SK-N-SH treated with all-trans-retinoic acid at 6 μM for 48 hours (cell line): Measurements from ENCODE around the gene SFXN5.

Source experiments
- ATAC-seq: fragments of 200-7000 bp; cut with Tn5 transposase; 3 replicates; pipeline ENCODE4 v1.9.1; 2020; ENCODE audit warnings: mild to moderate bottlenecking, moderate library complexity
- ARNTL ChIP-seq: fragments of 450-650 bp; formaldehyde crosslinking; IDR thresholded peaks from 2 replicates; pipeline ENCODE4 v1.5.0; 2020; ENCODE audit warnings: low read depth, mild to moderate bottlenecking, moderate library complexity, borderline replicate concordance
- BACH2 ChIP-seq: fragments of 250-450 bp; sonication (Bioruptor Pico); IDR thresholded peaks from 2 replicates; pipeline ENCODE4 v1.9.0; 2021; ENCODE audit warnings: mild to moderate bottlenecking, borderline replicate concordance
- CREB5 ChIP-seq: fragments of 250-450 bp; sonication (Bioruptor Pico); IDR thresholded peaks from 2 replicates; pipeline ENCODE4 v1.5.1; 2020; ENCODE audit warnings: low read depth, mild to moderate bottlenecking, moderate library complexity
- ESRRG ChIP-seq: fragments of 250-450 bp; sonication (Bioruptor Pico); IDR thresholded peaks from 2 replicates; pipeline ENCODE4 v1.6.1; 2021; ENCODE audit warnings: mild to moderate bottlenecking
- GLIS3 ChIP-seq: fragments of 250-450 bp; sonication (Bioruptor Pico); IDR thresholded peaks from 2 replicates; pipeline ENCODE4 v1.5.0; 2020; ENCODE audit warnings: mild to moderate bottlenecking, moderate library complexity
- ISL1 ChIP-seq: fragments of 250-450 bp; sonication (Bioruptor Pico); IDR thresholded peaks from 2 replicates; pipeline ENCODE4 v2.1.2; 2022; ENCODE audit warnings: mild to moderate bottlenecking, moderate library complexity
- OSR1 ChIP-seq: fragments of 250-450 bp; sonication (Bioruptor Pico); IDR thresholded peaks from 2 replicates; pipeline ENCODE4 v1.8.0; 2022; ENCODE audit warnings: moderate library complexity, mild to moderate bottlenecking, inconsistent platforms
- PATZ1 ChIP-seq: fragments of 250-450 bp; sonication (Bioruptor Pico); IDR thresholded peaks from 2 replicates; pipeline ENCODE4 v1.8.0; 2020; ENCODE audit warnings: mild to moderate bottlenecking, moderate library complexity, borderline replicate concordance
- PPARA ChIP-seq: fragments of 250-450 bp; sonication (Bioruptor Pico); IDR thresholded peaks from 2 replicates; pipeline ENCODE4 v1.5.0; 2020; ENCODE audit warnings: mild to moderate bottlenecking, borderline replicate concordance
- RARB ChIP-seq: fragments of 250-450 bp; sonication (Bioruptor Pico); IDR thresholded peaks from 2 replicates; pipeline ENCODE4 v1.8.0; 2021; ENCODE audit warnings: mild to moderate bottlenecking, moderate library complexity
- SNAI2 ChIP-seq: fragments of 250-450 bp; sonication (Bioruptor Pico); IDR thresholded peaks from 2 replicates; pipeline ENCODE4 v1.5.0; 2020; ENCODE audit warnings: mild to moderate bottlenecking, moderate library complexity
- TCF4 ChIP-seq: fragments of 250-450 bp; sonication (Bioruptor Pico); IDR thresholded peaks from 2 replicates; pipeline ENCODE4 v1.8.0; 2021; ENCODE audit warnings: mild to moderate bottlenecking, moderate library complexity, borderline replicate concordance
- TOX ChIP-seq: fragments of 250-450 bp; sonication (Bioruptor Pico); IDR thresholded peaks from 2 replicates; pipeline ENCODE4 v1.8.0; 2021; ENCODE audit warnings: mild to moderate bottlenecking, moderate library complexity, borderline replicate concordance
- ZC3H10 ChIP-seq: fragments of 250-450 bp; sonication (Bioruptor Pico); IDR thresholded peaks from 2 replicates; pipeline ENCODE4 v1.5.1; 2021; ENCODE audit warnings: mild to moderate bottlenecking, moderate library complexity
- ZFP3 ChIP-seq: fragments of 250-450 bp; sonication (Bioruptor Pico); IDR thresholded peaks from 2 replicates; pipeline ENCODE4 v1.5.0; 2020; ENCODE audit warnings: mild to moderate bottlenecking, moderate library complexity
- ZFP30 ChIP-seq: fragments of 450-650 bp; formaldehyde crosslinking; IDR thresholded peaks from 2 replicates; pipeline ENCODE4 v1.5.0; 2022; ENCODE audit warnings: mild to moderate bottlenecking, moderate library complexity
- ZNF70 ChIP-seq: fragments of 450-650 bp; formaldehyde crosslinking; IDR thresholded peaks from 2 replicates; pipeline ENCODE4 v1.5.0; 2020; ENCODE audit warnings: mild to moderate bottlenecking, moderate library complexity
- ZNF8 ChIP-seq: fragments of 450-650 bp; formaldehyde crosslinking; IDR thresholded peaks from 2 replicates; pipeline ENCODE4 v1.5.0; 2020; ENCODE audit warnings: mild to moderate bottlenecking, moderate library complexity
- TF ChIP-seq, protein P1 (sequence below): fragments of 250-450 bp; sonication (Bioruptor Pico); IDR thresholded peaks from 2 replicates; pipeline ENCODE4 v1.8.0; 2021; ENCODE audit warnings: low read depth, mild to moderate bottlenecking, moderate library complexity, borderline replicate concordance
- TF ChIP-seq, protein P2 (sequence below): fragments of 250-450 bp; sonication (Bioruptor Pico); IDR thresholded peaks from 2 replicates; pipeline ENCODE4 v1.5.0; 2020; ENCODE audit warnings: mild to moderate bottlenecking, moderate library complexity
- TF ChIP-seq, protein P3 (sequence below): fragments of 250-450 bp; sonication (Bioruptor Pico); IDR thresholded peaks from 2 replicates; pipeline ENCODE4 v1.5.1; 2021; ENCODE audit warnings: mild to moderate bottlenecking, moderate library complexity

The SFXN5 gene

DNA sequence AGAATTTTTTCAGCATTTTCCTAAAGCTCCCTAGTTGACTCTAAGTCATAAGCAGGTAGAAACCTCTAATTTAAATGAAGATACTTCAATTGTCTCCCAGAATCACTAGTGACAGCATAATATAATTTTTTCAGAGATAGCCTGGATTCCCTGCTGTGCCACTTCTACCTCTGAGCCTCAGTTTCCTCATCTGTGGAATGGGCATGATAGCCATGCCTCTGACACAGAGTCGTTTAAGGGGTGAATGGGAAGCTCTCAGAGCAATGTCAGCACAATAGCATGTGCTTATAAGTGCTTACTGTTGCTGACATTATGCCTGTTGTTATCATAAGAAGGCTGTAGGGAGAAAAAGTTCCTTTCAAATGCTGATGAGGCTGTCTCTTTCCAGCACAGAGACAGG is 48.0 kb downstream of the SFXN5 start:
- ATAC-seq, result no peak
- TF ChIP-seq GLIS3 (CRISPR knock-in tag), result no peak
- no peak for TF ChIP-seq ZC3H10 (CRISPR knock-in tag)
- no peak for TF ChIP-seq ISL1
- TF ChIP-seq TOX (CRISPR knock-in tag), result no peak
- TF ChIP-seq PATZ1 (CRISPR knock-in tag), result no peak
- TF ChIP-seq CREB5 (CRISPR knock-in tag), result no peak
- no peak for TF ChIP-seq ESRRG (CRISPR knock-in tag)
- TF ChIP-seq, protein P1, sequence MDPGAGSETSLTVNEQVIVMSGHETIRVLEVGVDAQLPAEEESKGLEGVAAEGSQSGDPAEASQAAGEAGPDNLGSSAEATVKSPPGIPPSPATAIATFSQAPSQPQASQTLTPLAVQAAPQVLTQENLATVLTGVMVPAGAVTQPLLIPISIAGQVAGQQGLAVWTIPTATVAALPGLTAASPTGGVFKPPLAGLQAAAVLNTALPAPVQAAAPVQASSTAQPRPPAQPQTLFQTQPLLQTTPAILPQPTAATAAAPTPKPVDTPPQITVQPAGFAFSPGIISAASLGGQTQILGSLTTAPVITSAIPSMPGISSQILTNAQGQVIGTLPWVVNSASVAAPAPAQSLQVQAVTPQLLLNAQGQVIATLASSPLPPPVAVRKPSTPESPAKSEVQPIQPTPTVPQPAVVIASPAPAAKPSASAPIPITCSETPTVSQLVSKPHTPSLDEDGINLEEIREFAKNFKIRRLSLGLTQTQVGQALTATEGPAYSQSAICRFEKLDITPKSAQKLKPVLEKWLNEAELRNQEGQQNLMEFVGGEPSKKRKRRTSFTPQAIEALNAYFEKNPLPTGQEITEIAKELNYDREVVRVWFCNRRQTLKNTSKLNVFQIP, result no peak
- TF ChIP-seq, protein P2, sequence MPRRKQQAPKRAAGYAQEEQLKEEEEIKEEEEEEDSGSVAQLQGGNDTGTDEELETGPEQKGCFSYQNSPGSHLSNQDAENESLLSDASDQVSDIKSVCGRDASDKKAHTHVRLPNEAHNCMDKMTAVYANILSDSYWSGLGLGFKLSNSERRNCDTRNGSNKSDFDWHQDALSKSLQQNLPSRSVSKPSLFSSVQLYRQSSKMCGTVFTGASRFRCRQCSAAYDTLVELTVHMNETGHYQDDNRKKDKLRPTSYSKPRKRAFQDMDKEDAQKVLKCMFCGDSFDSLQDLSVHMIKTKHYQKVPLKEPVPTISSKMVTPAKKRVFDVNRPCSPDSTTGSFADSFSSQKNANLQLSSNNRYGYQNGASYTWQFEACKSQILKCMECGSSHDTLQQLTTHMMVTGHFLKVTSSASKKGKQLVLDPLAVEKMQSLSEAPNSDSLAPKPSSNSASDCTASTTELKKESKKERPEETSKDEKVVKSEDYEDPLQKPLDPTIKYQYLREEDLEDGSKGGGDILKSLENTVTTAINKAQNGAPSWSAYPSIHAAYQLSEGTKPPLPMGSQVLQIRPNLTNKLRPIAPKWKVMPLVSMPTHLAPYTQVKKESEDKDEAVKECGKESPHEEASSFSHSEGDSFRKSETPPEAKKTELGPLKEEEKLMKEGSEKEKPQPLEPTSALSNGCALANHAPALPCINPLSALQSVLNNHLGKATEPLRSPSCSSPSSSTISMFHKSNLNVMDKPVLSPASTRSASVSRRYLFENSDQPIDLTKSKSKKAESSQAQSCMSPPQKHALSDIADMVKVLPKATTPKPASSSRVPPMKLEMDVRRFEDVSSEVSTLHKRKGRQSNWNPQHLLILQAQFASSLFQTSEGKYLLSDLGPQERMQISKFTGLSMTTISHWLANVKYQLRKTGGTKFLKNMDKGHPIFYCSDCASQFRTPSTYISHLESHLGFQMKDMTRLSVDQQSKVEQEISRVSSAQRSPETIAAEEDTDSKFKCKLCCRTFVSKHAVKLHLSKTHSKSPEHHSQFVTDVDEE (CRISPR knock-in tag), result no peak
- TF ChIP-seq ZFP3 (CRISPR knock-in tag), result no peak
- TF ChIP-seq ZNF70 (CRISPR knock-in tag), result no peak
- no peak for TF ChIP-seq PPARA (CRISPR knock-in tag)
- TF ChIP-seq ZNF8 (CRISPR knock-in tag), result no peak
- TF ChIP-seq ARNTL (CRISPR knock-in tag), result no peak
- no peak for TF ChIP-seq ZFP30
- no peak for TF ChIP-seq RARB (CRISPR knock-in tag)
- no peak for TF ChIP-seq SNAI2

GRCh38 chr2:73022024-73022568 is 49.4 kb downstream of the SFXN5 start:
- ATAC-seq, result no peak
- TF ChIP-seq GLIS3 (CRISPR knock-in tag), result no peak
- TF ChIP-seq, protein P1, result no peak
- TF ChIP-seq, protein P2 (CRISPR knock-in tag), result no peak
- TF ChIP-seq OSR1, result no peak
- TF ChIP-seq SNAI2, result no peak
- TF ChIP-seq BACH2 (CRISPR knock-in tag), result no peak
- TF ChIP-seq ZNF8 (CRISPR knock-in tag), result no peak
- TF ChIP-seq ZFP30, result no peak
- no peak for TF ChIP-seq RARB (CRISPR knock-in tag)
- no peak for TF ChIP-seq TCF4 (CRISPR knock-in tag)
- no peak for TF ChIP-seq CREB5 (CRISPR knock-in tag)
- no peak for TF ChIP-seq ISL1
- TF ChIP-seq ARNTL (CRISPR knock-in tag), result no peak
- TF ChIP-seq PATZ1 (CRISPR knock-in tag), result no peak
- TF ChIP-seq ZFP3 (CRISPR knock-in tag), result no peak
- no peak for TF ChIP-seq ZNF70 (CRISPR knock-in tag)
- TF ChIP-seq, protein P3, sequence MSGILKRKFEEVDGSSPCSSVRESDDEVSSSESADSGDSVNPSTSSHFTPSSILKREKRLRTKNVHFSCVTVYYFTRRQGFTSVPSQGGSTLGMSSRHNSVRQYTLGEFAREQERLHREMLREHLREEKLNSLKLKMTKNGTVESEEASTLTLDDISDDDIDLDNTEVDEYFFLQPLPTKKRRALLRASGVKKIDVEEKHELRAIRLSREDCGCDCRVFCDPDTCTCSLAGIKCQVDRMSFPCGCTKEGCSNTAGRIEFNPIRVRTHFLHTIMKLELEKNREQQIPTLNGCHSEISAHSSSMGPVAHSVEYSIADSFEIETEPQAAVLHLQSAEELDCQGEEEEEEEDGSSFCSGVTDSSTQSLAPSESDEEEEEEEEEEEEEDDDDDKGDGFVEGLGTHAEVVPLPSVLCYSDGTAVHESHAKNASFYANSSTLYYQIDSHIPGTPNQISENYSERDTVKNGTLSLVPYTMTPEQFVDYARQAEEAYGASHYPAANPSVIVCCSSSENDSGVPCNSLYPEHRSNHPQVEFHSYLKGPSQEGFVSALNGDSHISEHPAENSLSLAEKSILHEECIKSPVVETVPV, result no peak
- no peak for TF ChIP-seq PPARA (CRISPR knock-in tag)
